IMR-90 (cell line): ENCODE measurements around the gene VAT1L. TPM values are rescaled to one million over a fixed set of nuclear protein-coding genes. Genes with fewer than 3 reads are reported as not detected.

Experiments used
- ATAC-seq: fragments of 200-7000 bp; cut with Tn5 transposase; 2 replicates; pipeline ENCODE4 v1.9.1; 2020; ENCODE audit warnings: low read depth, mild to moderate bottlenecking, moderate library complexity
- BruUV-seq: library from RNA; stranded (reverse); fragments of 400-500 nt; replicated peaks from 2 replicates; lab custom pipeline; 2021; lab: Mats Ljungman, UMichigan
- CTCF ChIA-PET: fragments of 300-600 bp; formaldehyde crosslinking; extraction: SDS; loops from one replicate; lab custom pipeline; 2021; ENCODE audit warnings: antibody characterized with exemption; lab: Yijun Ruan, JAX
- POLR2A ChIA-PET: fragments of 300-600 bp; sonication (Branson Sonifier 250); formaldehyde crosslinking; loops from one replicate; lab custom pipeline; 2022; ENCODE audit warnings: antibody characterized with exemption; ENCODE audit not compliant: unreplicated experiment; lab: Charles Lee
- DNase-seq: peaks from one replicate; pipeline ENCODE4 v3.0.0; 2013
- H2AFZ ChIP-seq: replicated peaks from 2 replicates; pipeline ENCODE3; 2013; ENCODE audit warnings: low read length, mild to moderate bottlenecking; ENCODE audit not compliant: poor library complexity
- H2AK5ac ChIP-seq: 2 replicates; pipeline ENCODE4 v1.6.1; 2013; ENCODE audit warnings: low read depth, low read length, inconsistent platforms
- H2AK9ac ChIP-seq: replicated peaks from 2 replicates; pipeline ENCODE3; 2013; ENCODE audit warnings: mild to moderate bottlenecking, low read depth, low read length, moderate library complexity; ENCODE audit not compliant: poor library complexity
- H2BK120ac ChIP-seq: 2 replicates; pipeline ENCODE4 v1.6.1; 2013; ENCODE audit warnings: low read depth, low read length, inconsistent platforms
- H2BK15ac ChIP-seq: 3 replicates; pipeline ENCODE4 v1.6.1; 2013; ENCODE audit warnings: low read depth, low read length, inconsistent platforms
- H2BK20ac ChIP-seq: 2 replicates; pipeline ENCODE4 v1.6.1; 2013; ENCODE audit warnings: low read depth, mild to moderate bottlenecking, inconsistent platforms, low read length, moderate library complexity
- H2BK5ac ChIP-seq: 2 replicates; pipeline ENCODE4 v1.6.1; 2013; ENCODE audit warnings: mild to moderate bottlenecking, low read depth, low read length, inconsistent platforms; ENCODE audit not compliant: poor library complexity, severe bottlenecking
- H3K14ac ChIP-seq: replicated peaks from 2 replicates; pipeline ENCODE4 v1.6.1; 2013; ENCODE audit warnings: low read depth, low read length, inconsistent platforms
- H3K18ac ChIP-seq: 2 replicates; pipeline ENCODE4 v1.6.1; 2013; ENCODE audit warnings: low read depth, low read length, control low read depth
- H3K23ac ChIP-seq: 2 replicates; pipeline ENCODE4 v1.6.1; 2013; ENCODE audit warnings: low read depth, low read length, inconsistent platforms
- H3K27ac ChIP-seq: 2 replicates; pipeline ENCODE4 v1.5.1; 2013; ENCODE audit warnings: mild to moderate bottlenecking, control low read depth, low read length; ENCODE audit not compliant: insufficient read depth
- H3K27me3 ChIP-seq: 2 replicates; pipeline ENCODE4 v1.6.1; 2013; ENCODE audit warnings: low read length; ENCODE audit not compliant: control insufficient read depth, insufficient read depth
- H3K36me3 ChIP-seq: 2 replicates; pipeline ENCODE4 v1.6.1; 2013; ENCODE audit warnings: low read length, mixed read lengths; ENCODE audit not compliant: control insufficient read depth, insufficient read depth
- H3K4ac ChIP-seq: 2 replicates; pipeline ENCODE4 v1.6.1; 2013; ENCODE audit warnings: low read depth, low read length, inconsistent platforms
- H3K4me1 ChIP-seq: 2 replicates; pipeline ENCODE4 v1.6.1; 2013; ENCODE audit warnings: low read length, mixed read lengths; ENCODE audit not compliant: control insufficient read depth, insufficient read depth
- H3K4me2 ChIP-seq: 2 replicates; pipeline ENCODE4 v1.6.1; 2013; ENCODE audit warnings: low read depth, mild to moderate bottlenecking, control low read depth, low read length, moderate library complexity
- H3K4me3 ChIP-seq: 2 replicates; pipeline ENCODE4 v1.5.1; 2013; ENCODE audit warnings: low read depth, mild to moderate bottlenecking, control low read depth, low read length, moderate library complexity; ENCODE audit not compliant: insufficient read depth
- H3K56ac ChIP-seq: 2 replicates; pipeline ENCODE4 v1.6.1; 2013; ENCODE audit warnings: low read length, inconsistent platforms; ENCODE audit not compliant: insufficient read depth; ENCODE audit errors: extremely low read depth
- H3K79me1 ChIP-seq, 2 experiments: 2 replicates each; pipeline ENCODE4 v1.6.1; 2013; ENCODE audit warnings: low read length in 2 of 2, inconsistent platforms in 1 of 2, low read depth in 1 of 2
- H3K9ac ChIP-seq: 2 replicates; pipeline ENCODE4 v1.6.1; 2013; ENCODE audit warnings: low read depth, low read length, control low read depth
- H3K9me1 ChIP-seq: 2 replicates; pipeline ENCODE4 v1.6.1; 2013; ENCODE audit warnings: low read length, inconsistent platforms; ENCODE audit not compliant: insufficient read depth
- H3K9me3 ChIP-seq: 2 replicates; pipeline ENCODE4 v1.6.1; 2013; ENCODE audit warnings: low read length; ENCODE audit not compliant: control insufficient read depth, insufficient read depth
- H4K20me1 ChIP-seq: 2 replicates; pipeline ENCODE4 v1.6.1; 2013; ENCODE audit warnings: low read length, inconsistent platforms; ENCODE audit not compliant: insufficient read depth
- H4K5ac ChIP-seq: 2 replicates; pipeline ENCODE4 v1.6.1; 2013; ENCODE audit warnings: mild to moderate bottlenecking, low read depth, low read length, control low read depth
- H4K8ac ChIP-seq, 2 experiments: 2 replicates each; pipeline ENCODE4 v1.6.1; 2013; ENCODE audit warnings: low read depth in 2 of 2, low read length in 2 of 2, control low read depth in 1 of 2, inconsistent platforms in 1 of 2
- H4K91ac ChIP-seq: 2 replicates; pipeline ENCODE4 v1.6.1; 2013; ENCODE audit warnings: low read depth, low read length, inconsistent platforms; ENCODE audit not compliant: insufficient read depth
- BHLHE40 ChIP-seq: fragments of 150-350 bp; IDR thresholded peaks from 2 replicates; pipeline ENCODE4 v1.6.1; 2016; ENCODE audit warnings: mild to moderate bottlenecking, low read depth, low read length
- CEBPB ChIP-seq: IDR thresholded peaks from 2 replicates; pipeline ENCODE4 v1.6.1; 2012; ENCODE audit warnings: low read depth, low read length, improper control_type of control experiment
- CHD1 ChIP-seq: IDR thresholded peaks from 2 replicates; pipeline ENCODE4 v1.6.1; 2012; ENCODE audit warnings: low read depth, low read length, improper control_type of control experiment
- CTCF ChIP-seq: conservative IDR thresholded peaks from 2 replicates; pipeline ENCODE4 v1.5.1; 2012; ENCODE audit warnings: mild to moderate bottlenecking, low read depth, low read length, improper control_type of control experiment
- ELK1 ChIP-seq: fragments of 150-350 bp; IDR thresholded peaks from 2 replicates; pipeline ENCODE4 v1.6.1; 2016; ENCODE audit warnings: low read depth, mild to moderate bottlenecking, low read length, moderate library complexity, borderline replicate concordance
- MAFK ChIP-seq: IDR thresholded peaks from 2 replicates; pipeline ENCODE4 v1.6.1; 2012; ENCODE audit warnings: low read depth, low read length, improper control_type of control experiment
- MAZ ChIP-seq: IDR thresholded peaks from 2 replicates; pipeline ENCODE4 v1.6.1; 2012; ENCODE audit warnings: low read depth, mild to moderate bottlenecking, low read length, improper control_type of control experiment, moderate library complexity, borderline replicate concordance
- MXI1 ChIP-seq: IDR thresholded peaks from 2 replicates; pipeline ENCODE4 v1.6.1; 2012; ENCODE audit warnings: low read depth, mild to moderate bottlenecking, low read length, moderate library complexity, borderline replicate concordance
- NFE2L2 ChIP-seq: fragments of 150-350 bp; IDR thresholded peaks from 2 replicates; pipeline ENCODE4 v1.6.1; 2016; ENCODE audit warnings: low read depth, mild to moderate bottlenecking, low read length
- RAD21 ChIP-seq: IDR thresholded peaks from 2 replicates; pipeline ENCODE4 v1.6.1; 2012; ENCODE audit warnings: low read length, improper control_type of control experiment
- SMC3 ChIP-seq: fragments of 150-350 bp; IDR thresholded peaks from 2 replicates; pipeline ENCODE4 v1.6.1; 2016; ENCODE audit warnings: low read depth, mild to moderate bottlenecking, antibody characterized with exemption, low read length, moderate library complexity
- USF2 ChIP-seq: fragments of 150-350 bp; IDR thresholded peaks from 2 replicates; pipeline ENCODE4 v1.6.1; 2017; ENCODE audit warnings: mild to moderate bottlenecking, antibody characterized with exemption, low read length, low read depth
- WGBS, 2 experiments: methylation state at CpG; one replicate each; pipeline versions ENCODE4 v1.1.5 to v1.1.7; 2013; ENCODE audit warnings: missing lambda C conversion rate in 2 of 2; ENCODE audit not compliant: insufficient read length in 1 of 2; ENCODE audit errors: extremely low coverage in 2 of 2; 5-methylcytosine and 5-hydroxymethylcytosine counted together
- dilution Hi-C: fragments of 300-500 bp; cut with HindIII; formaldehyde crosslinking; loops from one replicate; pipeline ENCODE4 v1.14.3; 2018; ENCODE audit warnings: low sequenced_read_pairs; ENCODE audit not compliant: unreplicated experiment
- in situ Hi-C: fragments of 300-500 bp; cut with MboI; formaldehyde crosslinking; loops from 3 replicates; pipeline ENCODE4 v1.14.3; 2019; ENCODE audit warnings: low sequenced_read_pairs, inconsistent platforms, mixed read lengths
- intact Hi-C: fragments of 100-400 bp; cut with micrococcal nuclease; formaldehyde crosslinking; loops from 2 replicates; pipeline ENCODE4 v1.10.0; 2022
- polyA plus RNA-seq, 3 experiments: library from polyadenylated mRNA; depleted of rRNA; stranded (reverse); fragments of >200 nt; gene quantifications; 2 replicates each; pipeline ENCODE4 v1.2.3, GENCODE V29; 2012; ENCODE audit warnings: low replicate concordance in 1 of 3
- total RNA-seq: library from RNA; depleted of rRNA; stranded (reverse); fragments of >200 nt; gene quantifications from 2 replicates; pipeline ENCODE4 v1.2.3, GENCODE V29; 2012

Gene VAT1L
- total and polyA plus RNA-seq, 2 of the 4 experiments (the other 2 are of a cell fraction) = 15.4 to 18.5 TPM

- H2AK9ac ChIP-seq = no peak overlapping the region
- no peak overlapping the region for H4K8ac ChIP-seq
- H3K9me3 ChIP-seq = no peaks in the 10 kb centered on the region
- BruUV-seq = no TSS peak
- no peak overlapping the region for H3K18ac ChIP-seq
- H2BK15ac ChIP-seq = no peak overlapping the region
- H2BK120ac ChIP-seq = peak overlapping the region; percentile 39; the same call in 1 of the 2 replicates
- H3K79me1 ChIP-seq = peaks cover 0 to 3% of the 10 kb centered on the region in 2 experiments; a peak in 3 of 4 replicates
- no peak for ATAC-seq
- peaks cover 9% of the 10 kb centered on the region for H3K4me1 ChIP-seq
- H4K91ac ChIP-seq = no peak overlapping the region
- H3K27me3 ChIP-seq = peaks cover 4% of the 10 kb centered on the region; the same call in 1 of the 2 replicates
- H4K5ac ChIP-seq = no peak overlapping the region
- intact Hi-C loops = no loop called here
- no peak overlapping the region for H3K9ac ChIP-seq
- TF ChIP-seq RAD21 (no peak), USF2 (no peak), CEBPB (no peak), MXI1 (no peak), MAZ (no peak), NFE2L2 (no peak), CTCF (no peak), ELK1 (no peak), BHLHE40 (no peak), SMC3 (no peak), MAFK (no peak), CHD1 (no peak)
- H3K14ac ChIP-seq = no peak overlapping the region
- H3K4me2 ChIP-seq = no peak overlapping the region
- no peak overlapping the region for H3K4me3 ChIP-seq
- H3K4ac ChIP-seq = no peak overlapping the region
- H2AFZ ChIP-seq = no peak overlapping the region
- no peaks in the 10 kb centered on the region for H4K20me1 ChIP-seq
- no peak overlapping the region for H3K56ac ChIP-seq
- no CpG with 5 or more reads among the region's 2 CpGs for WGBS, 2 experiments
- no peak overlapping the region for H2AK5ac ChIP-seq
- dilution Hi-C loops = no loop called here
- H2BK5ac ChIP-seq = no peak overlapping the region
- no peak overlapping the region for H3K27ac ChIP-seq
- POLR2A ChIA-PET = no interaction called here
- no peak overlapping the region for H2BK20ac ChIP-seq
- no peak overlapping the region for H3K23ac ChIP-seq
- in situ Hi-C loops = no loop called here
- no peaks in the 10 kb centered on the region for H3K36me3 ChIP-seq
- no peak for DNase-seq
- H3K9me1 ChIP-seq = no peaks in the 10 kb centered on the region; the same call in 1 of the 2 replicates
- CTCF ChIA-PET = interaction anchor here (0.6 kb wide), 1 partner anchor 26 kb away, joined by 3 read pairs; no protein-coding TSS in a partner anchor
These were observed 912 bp upstream of the VAT1L start for GRCh38 chr16:77787452-77787851.
